ENCODE measurements around the gene ACER3. TPM values are rescaled to one million over a fixed set of nuclear protein-coding genes. Genes with fewer than 3 reads are reported as not detected.
A peak's percentile ranks its signal among the peaks of the same experiment; 100 is the strongest.
"Not testable (repeated sequence)": the region's sequence is repeated elsewhere in the genome, so short reads cannot be mapped to it uniquely, and the experiment has no call there.

The ACER3 gene
- polyA plus RNA-seq (ENCODE audit: insufficient read length in 4 of 4) = 10 to 100 TPM; 13.4 to 18.0 (median 17.3) TPM

GRCh38 chr11:76860539-76861475 lies at the start of gene ACER3:
TSS of gene ACER3 (plus strand) at chr11:76860918. CDS start at chr11:76860977, 59 bp downstream.
- DNase-seq (ENCODE audit: low read depth in 4 of 4, low spot score in 3 of 4) = peak; percentile 81 to 84 (median 82)

DNA sequence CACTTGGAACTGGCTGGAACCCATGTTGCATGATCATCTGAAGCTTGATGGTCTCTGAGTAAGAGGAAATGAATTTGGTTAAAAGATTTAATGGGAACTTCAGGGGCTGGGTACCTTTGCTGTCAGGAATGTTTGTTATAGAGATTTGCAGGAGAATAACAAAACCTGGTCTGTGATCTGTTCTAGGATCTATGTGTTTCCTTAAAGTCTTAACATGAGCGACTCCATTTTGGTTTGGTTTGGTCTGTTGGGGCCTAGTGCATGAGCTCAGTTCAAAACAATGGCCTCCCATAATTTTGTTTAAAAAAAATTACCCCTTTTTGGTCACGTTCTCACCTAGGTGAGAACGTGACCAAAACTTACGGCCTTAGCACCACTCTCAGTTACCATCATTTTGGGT lies 49.5 kb upstream of the ACER3 start:
- DNase-seq (ENCODE audit: low read depth in 4 of 4, low spot score in 3 of 4) = no peak

GRCh38 chr11:76814414-76814813 lies 46.3 kb upstream of the ACER3 start:
- DNase-seq (ENCODE audit: low read depth in 4 of 4, low spot score in 3 of 4) = no peak

DNA sequence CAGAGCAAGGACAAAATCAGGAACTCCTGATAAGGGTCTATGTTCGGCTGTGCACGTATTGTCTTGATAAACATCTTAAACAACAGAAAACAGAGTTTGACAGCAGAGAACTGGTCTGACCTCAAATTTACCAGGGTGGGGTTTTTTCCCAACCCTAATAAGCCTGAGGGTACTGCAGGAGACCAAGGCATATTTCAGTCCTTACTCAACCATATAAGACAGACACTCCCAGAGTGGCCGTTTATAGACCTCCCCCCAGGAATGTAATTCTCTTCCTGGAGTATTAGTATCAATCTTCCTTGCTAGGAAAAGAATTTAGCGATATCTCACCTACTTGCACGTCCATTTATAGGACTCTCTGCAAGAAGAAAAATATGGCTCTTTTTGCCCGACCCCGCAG lies 45.0 kb upstream of the ACER3 start:
- DNase-seq (ENCODE audit: low read depth in 4 of 4, low spot score in 3 of 4) = not testable (repeated sequence)

DNA sequence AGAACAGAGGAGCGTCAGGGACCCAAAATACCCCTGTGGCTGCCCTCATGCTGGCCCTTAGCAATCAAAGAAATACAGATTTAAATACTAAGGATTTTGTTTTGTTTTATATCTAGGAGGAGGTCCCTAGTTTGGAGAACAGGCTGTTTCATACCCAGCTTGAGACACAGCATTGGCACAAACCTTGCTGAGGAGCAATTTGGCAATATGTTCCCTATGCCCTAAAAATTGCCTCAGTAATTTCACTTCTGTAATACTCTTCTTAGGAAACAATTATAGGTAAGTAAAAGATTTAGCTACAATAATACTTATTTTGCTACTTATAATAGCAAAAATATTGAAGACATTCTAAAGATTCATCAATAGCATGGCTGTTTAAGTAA lies 40.5 kb upstream of the ACER3 start:
- no peak for DNase-seq (ENCODE audit: low read depth in 4 of 4, low spot score in 3 of 4)

DNA sequence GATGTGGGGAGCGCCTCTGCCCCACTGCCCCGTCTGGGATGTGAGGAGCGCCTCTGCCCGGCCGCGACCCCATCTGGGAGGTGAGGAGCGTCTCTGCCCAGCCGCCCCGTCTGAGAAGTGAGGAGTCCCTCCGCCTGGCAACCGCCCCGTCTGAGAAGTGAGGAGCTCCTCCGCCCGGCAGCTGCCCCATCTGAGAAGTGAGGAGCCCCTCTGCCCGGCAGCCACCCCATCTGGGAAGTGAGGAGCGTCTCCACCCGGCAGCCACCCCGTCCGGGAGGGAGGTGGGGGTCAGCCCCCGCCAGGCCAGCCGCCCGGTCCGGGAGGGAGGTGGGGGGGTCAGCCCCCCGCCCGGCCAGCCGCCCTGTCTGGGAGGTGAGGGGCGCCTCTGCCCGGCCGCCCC lies 39.3 kb upstream of the ACER3 start:
- DNase-seq (ENCODE audit: low read depth in 4 of 4, low spot score in 3 of 4) = not testable (repeated sequence)

GRCh38 chr11:76822406-76822805 lies 38.3 kb upstream of the ACER3 start:
- DNase-seq (ENCODE audit: low read depth in 4 of 4, low spot score in 3 of 4) = no peak

GRCh38 chr11:76823481-76824028 lies 37.2 kb upstream of the ACER3 start:
- no peak for DNase-seq (ENCODE audit: low read depth in 4 of 4, low spot score in 3 of 4)

- no peak for DNase-seq (ENCODE audit: low read depth in 4 of 4, low spot score in 3 of 4)
Observed at GRCh38 chr11:76824083-76824939, 36.4 kb upstream of the ACER3 start.

DNA sequence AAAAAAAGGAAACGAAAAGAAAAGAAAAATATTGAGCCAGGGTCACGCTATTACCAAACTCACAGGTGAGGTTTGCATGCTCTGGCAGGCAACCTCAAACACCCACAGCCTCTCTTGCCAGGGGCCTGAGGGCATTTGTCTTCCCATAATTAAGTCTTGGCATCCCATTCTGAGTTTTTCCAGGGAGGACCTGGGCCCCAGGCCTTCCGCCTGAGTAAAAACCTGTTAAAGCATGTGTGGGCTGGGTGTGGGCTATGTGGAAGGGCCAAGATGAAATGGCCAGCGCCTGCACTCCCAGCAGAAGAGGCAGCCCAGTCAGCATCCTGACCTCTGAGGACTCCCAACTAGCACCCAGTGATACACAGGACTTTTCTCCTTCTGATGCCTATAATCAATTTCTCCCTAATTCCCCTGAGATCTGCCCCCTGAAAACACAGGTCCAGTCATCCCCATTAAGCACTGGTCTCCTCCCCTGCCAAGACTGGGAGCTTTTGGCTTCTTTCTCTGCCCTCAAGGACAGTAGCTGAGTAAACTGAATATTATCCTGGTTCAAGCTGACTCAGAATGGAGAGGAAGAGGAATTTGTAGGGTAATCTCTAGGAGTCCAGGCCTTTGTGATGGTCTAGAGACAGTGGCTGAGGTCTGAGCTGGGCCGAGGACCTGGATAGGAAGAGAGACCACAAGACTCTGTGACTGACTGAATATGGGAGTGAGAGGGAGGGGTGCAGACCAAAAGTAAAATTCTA lies 35.6 kb upstream of the ACER3 start:
- DNase-seq (ENCODE audit: low read depth in 4 of 4, low spot score in 3 of 4) = no peak

GRCh38 chr11:76825726-76826396 lies 34.9 kb upstream of the ACER3 start:
- no peak for DNase-seq (ENCODE audit: low read depth in 4 of 4, low spot score in 3 of 4)

DNA sequence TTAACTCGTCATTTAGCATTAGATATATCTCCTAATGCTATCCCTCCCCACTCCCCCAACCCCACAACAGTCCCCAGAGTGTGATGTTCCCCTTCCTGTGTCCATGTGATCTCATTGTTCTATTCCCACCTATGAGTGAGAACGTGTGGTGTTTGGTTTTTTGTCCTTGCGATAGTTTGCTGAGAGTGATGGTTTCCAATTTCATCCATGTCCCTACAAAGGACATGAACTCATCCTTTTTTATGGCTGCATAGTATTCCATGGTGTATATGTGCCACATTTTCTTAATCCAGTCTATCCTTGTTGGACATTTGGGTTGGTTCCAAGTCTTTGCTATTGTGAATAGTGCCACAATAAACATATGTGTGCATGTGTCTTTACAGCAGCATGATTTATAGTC lies 34.2 kb upstream of the ACER3 start:
- not testable (repeated sequence) for DNase-seq (ENCODE audit: low read depth in 4 of 4, low spot score in 3 of 4)

- not testable (repeated sequence) for DNase-seq (ENCODE audit: low read depth in 4 of 4, low spot score in 3 of 4)
Observed at GRCh38 chr11:76827005-76827404, 33.7 kb upstream of the ACER3 start.

DNA sequence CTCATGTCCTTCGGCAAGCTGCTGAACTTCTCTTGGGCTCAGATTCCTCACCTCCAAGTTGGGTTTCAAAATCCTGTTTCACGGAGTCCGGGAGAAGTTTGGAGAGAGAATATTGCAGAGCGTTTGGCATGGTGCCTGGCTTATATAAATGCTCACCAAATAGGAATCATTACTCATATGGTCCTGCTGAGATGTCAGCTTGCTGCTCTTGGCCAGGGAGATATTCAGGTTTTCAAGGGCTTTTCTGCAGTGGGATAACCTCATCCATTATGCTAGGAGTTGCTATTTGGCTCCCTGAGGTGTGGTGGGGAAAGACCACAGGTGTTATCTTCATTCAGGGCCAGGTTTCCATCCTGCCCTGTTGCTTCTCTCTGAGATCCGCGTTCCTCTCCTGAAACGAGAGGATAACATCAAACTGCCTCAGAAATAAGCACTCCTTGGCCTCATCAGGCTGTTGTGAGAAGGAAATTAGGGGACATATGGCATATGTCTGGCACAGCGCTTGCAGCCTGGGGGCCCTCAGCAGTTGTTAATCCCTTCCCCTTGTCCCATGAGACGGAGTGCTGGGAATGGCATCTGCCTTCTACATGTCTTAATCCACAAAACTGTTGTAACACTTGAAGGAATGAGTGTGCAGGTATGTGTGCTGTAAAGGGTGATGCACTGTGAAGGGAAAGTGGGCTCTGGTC lies 29.9 kb upstream of the ACER3 start:
- no peak for DNase-seq (ENCODE audit: low read depth in 4 of 4, low spot score in 3 of 4)

- DNase-seq (ENCODE audit: low read depth in 4 of 4, low spot score in 3 of 4) = no peak
Observed at GRCh38 chr11:76831686-76832310, 28.9 kb upstream of the ACER3 start.

DNA sequence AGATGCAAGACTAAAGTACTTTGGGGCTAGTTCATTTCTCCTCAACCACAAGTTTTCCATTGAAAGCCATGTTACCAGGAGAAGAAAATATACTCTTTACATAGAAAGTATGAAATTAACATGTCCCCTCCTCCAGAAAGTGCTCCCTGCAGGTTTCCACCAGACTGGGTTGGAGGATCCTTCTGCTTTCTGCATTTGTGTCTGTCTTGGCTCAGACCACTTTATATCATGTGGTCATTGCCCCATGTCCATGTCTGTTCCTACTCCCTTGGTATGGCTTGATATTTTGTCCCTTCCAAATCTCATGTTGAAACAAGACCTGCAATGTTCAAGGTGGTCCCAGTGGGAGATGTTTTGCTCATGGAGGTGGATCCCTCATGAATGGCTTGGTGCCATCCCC lies 28.4 kb upstream of the ACER3 start:
- no peak for DNase-seq (ENCODE audit: low read depth in 4 of 4, low spot score in 3 of 4)

DNA sequence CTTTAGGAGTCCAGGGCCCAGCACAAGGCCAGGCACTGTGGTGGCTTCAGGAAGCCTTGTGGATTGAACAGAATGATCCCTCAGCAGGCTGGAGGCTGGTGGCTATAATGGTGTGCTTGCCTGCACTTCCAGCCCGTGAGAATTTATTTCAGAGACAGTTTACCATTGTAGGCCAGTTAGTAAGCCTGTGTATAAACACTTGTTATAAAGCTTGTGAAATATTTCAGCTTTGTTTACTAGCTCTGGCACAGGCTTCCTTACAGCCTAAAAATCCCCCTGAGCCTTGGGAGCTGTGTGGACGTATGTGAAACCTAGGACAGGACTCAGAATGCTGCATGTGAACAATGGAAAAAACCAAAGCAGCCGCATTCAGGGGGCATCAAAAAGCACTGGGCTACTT lies 26.6 kb upstream of the ACER3 start:
- no peak for DNase-seq (ENCODE audit: low read depth in 4 of 4, low spot score in 3 of 4)

DNA sequence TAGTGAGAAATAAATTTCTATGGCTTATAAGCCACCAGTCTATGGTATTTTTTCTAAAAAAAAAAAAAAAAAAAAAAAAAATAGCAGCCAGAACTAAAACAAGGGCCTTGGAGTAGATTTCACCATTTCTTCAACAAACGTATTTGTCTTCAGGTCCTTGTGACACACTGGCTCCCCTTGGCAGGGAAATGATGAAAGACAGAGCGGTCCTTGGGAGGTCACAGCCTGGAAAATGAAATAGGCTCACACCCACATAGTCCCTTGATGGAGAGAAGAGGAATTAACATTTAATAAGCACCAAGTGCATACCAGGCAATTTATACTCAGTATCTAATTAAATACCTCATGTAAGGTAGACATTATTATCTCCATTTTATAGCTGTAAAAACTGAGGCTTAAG lies 25.7 kb upstream of the ACER3 start:
- no peak for DNase-seq (ENCODE audit: low read depth in 4 of 4, low spot score in 3 of 4)

All from right renal pelvis (tissue), 4 donors.